Measurements from ENCODE around the gene TMEM144. TPM values are rescaled to one million over a fixed set of nuclear protein-coding genes. Genes with fewer than 3 reads are reported as not detected.

Gene TMEM144
- total RNA-seq, 6 donors from 2014 or later = 8.6 to 16.7 (median 13.7) TPM

GRCh38 chr4:158182736-158183135 is 27.6 kb upstream of the TMEM144 start:
- H3K27me3 ChIP-seq = no peaks in the 10 kb centered on the region
- no peak overlapping the region for H3K4me3 ChIP-seq
- TF ChIP-seq POLR2AphosphoS5 (IDR thresholded peaks at IDR 0.05) (no peak), EP300 (IDR thresholded peaks at IDR 0.05) (no peak), POLR2A (IDR thresholded peaks at IDR 0.05) (no peak), CTCF (IDR thresholded peaks at IDR 0.05) (no peak)
- H3K27ac ChIP-seq = no peak overlapping the region
- WGBS, 2 donors = 88 to 94% methylated on average over 15 of the region's 15 CpGs
- no peak for ATAC-seq (ENCODE audit: low FRiP score in 2 of 2)
- DNase-seq = peak in 1 of 2 donors; percentile 62
- H3K4me1 ChIP-seq = no peaks in the 10 kb centered on the region
- H3K36me3 ChIP-seq = no peaks in the 10 kb centered on the region
- no peaks in the 10 kb centered on the region for H3K9me3 ChIP-seq

- TF ChIP-seq POLR2A (IDR thresholded peaks at IDR 0.05) (no peak), CTCF (IDR thresholded peaks at IDR 0.05) (no peak), POLR2AphosphoS5 (IDR thresholded peaks at IDR 0.05) (no peak), EP300 (IDR thresholded peaks at IDR 0.05) (no peak)
- no peak for DNase-seq
- Histone ChIP-seq H3K4me3 (no peak overlapping the region), H3K27me3 (no peaks in the 10 kb centered on the region), H3K36me3 (no peaks in the 10 kb centered on the region), H3K4me1 (no peaks in the 10 kb centered on the region), H3K9me3 (no peaks in the 10 kb centered on the region), H3K27ac (no peak overlapping the region)
- WGBS, 2 donors = 73 to 74% methylated on average over 2 of the region's 2 CpGs
- ATAC-seq (ENCODE audit: low FRiP score in 2 of 2) = no peak
Observed at GRCh38 chr4:158186815-158187214, 23.5 kb upstream of the TMEM144 start.

GRCh38 chr4:158189422-158189821 is 20.9 kb upstream of the TMEM144 start:
- H3K27ac ChIP-seq = no peak overlapping the region
- no peak overlapping the region for H3K4me3 ChIP-seq
- 91 to 96% methylated on average over 1 of the region's 1 CpG for WGBS, 2 donors
- TF ChIP-seq POLR2AphosphoS5 (IDR thresholded peaks at IDR 0.05) (no peak), POLR2A (IDR thresholded peaks at IDR 0.05) (no peak), CTCF (IDR thresholded peaks at IDR 0.05) (no peak), EP300 (IDR thresholded peaks at IDR 0.05) (no peak)
- no peaks in the 10 kb centered on the region for H3K9me3 ChIP-seq
- H3K27me3 ChIP-seq = no peaks in the 10 kb centered on the region
- peak in 1 of 2 donors; percentile 19 for ATAC-seq (ENCODE audit: low FRiP score in 2 of 2)
- H3K4me1 ChIP-seq = peaks cover 0 to 7% (median 0%) of the 10 kb centered on the region in 4 donors
- DNase-seq = no peak
- H3K36me3 ChIP-seq = no peaks in the 10 kb centered on the region

GRCh38 chr4:158190718-158191117 is 19.6 kb upstream of the TMEM144 start:
- ATAC-seq (ENCODE audit: low FRiP score in 2 of 2) (no peak), DNase-seq (no peak)
- 81 to 85% methylated on average over 2 of the region's 2 CpGs for WGBS, 2 donors
- no peak for TF ChIP-seq CTCF (IDR thresholded peaks at IDR 0.05)
- TF ChIP-seq POLR2A (IDR thresholded peaks at IDR 0.05) = no peak
- TF ChIP-seq POLR2AphosphoS5 (IDR thresholded peaks at IDR 0.05) = no peak
- TF ChIP-seq EP300 (IDR thresholded peaks at IDR 0.05) = no peak
- H3K36me3 ChIP-seq = no peaks in the 10 kb centered on the region
- no peaks in the 10 kb centered on the region for H3K9me3 ChIP-seq
- no peak overlapping the region for H3K27ac ChIP-seq
- no peaks in the 10 kb centered on the region for H3K27me3 ChIP-seq
- H3K4me1 ChIP-seq = peaks cover 0 to 7% (median 0%) of the 10 kb centered on the region in 4 donors
- H3K4me3 ChIP-seq = no peak overlapping the region

GRCh38 chr4:158192439-158193158 is 17.7 kb upstream of the TMEM144 start:
- H3K9me3 ChIP-seq = no peaks in the 10 kb centered on the region
- TF ChIP-seq POLR2A (IDR thresholded peaks at IDR 0.05) = no peak
- no peak for TF ChIP-seq EP300 (IDR thresholded peaks at IDR 0.05)
- TF ChIP-seq POLR2AphosphoS5 (IDR thresholded peaks at IDR 0.05) = no peak
- TF ChIP-seq CTCF (IDR thresholded peaks at IDR 0.05) = no peak
- H3K36me3 ChIP-seq = no peaks in the 10 kb centered on the region
- H3K4me1 ChIP-seq = peaks cover 0 to 7% (median 0%) of the 10 kb centered on the region in 4 donors
- ATAC-seq (ENCODE audit: low FRiP score in 2 of 2) (no peak), DNase-seq (no peak)
- no peak overlapping the region for H3K4me3 ChIP-seq
- H3K27me3 ChIP-seq = no peaks in the 10 kb centered on the region
- WGBS, 2 donors = 68 to 85% methylated on average over 5 of the region's 5 CpGs
- no peak overlapping the region for H3K27ac ChIP-seq

Measured in upper lobe of left lung (tissue), 6 donors.